OCI-LY1 (cell line): ENCODE results near the gene HBG2.

Experiments
- EZH2 ChIP-seq: fragments of 200-600 bp; sonication (generic), shearing (Covaris generic); IDR thresholded peaks from 2 replicates; pipeline ENCODE4 v1.8.0; 2017; ENCODE audit warnings: borderline replicate concordance, mixed run types, mild to moderate bottlenecking, antibody characterized with exemption, low read length, moderate library complexity, mixed read lengths
- TF ChIP-seq, protein P1 (sequence below): fragments of 200-600 bp; sonication (generic), shearing (Covaris generic); IDR thresholded peaks from 2 replicates; pipeline ENCODE4 v1.5.1; 2017; ENCODE audit warnings: mild to moderate bottlenecking, antibody characterized with exemption, low read length, moderate library complexity, mixed read lengths

DNA sequence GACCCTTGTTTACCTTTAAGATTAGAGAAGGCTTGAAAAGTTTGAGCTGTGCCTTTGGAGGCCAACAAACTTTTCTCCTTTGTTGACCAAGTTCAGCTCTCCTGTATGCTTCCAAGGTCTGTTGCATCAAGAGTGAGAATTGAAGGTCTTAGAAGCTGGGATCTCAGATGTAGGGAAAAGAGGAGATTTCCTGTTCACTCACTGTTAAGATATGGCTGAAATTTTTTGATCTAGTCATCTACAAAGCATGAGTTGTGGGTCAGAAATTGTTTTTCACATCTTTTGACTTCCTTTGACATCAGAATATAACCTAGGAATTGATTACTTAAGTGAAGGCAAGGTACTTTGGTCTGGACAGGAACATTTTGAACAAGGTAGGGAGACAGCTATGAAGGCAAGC lies 35.1 kb upstream of the HBG2 start:
- TF ChIP-seq, protein P1, sequence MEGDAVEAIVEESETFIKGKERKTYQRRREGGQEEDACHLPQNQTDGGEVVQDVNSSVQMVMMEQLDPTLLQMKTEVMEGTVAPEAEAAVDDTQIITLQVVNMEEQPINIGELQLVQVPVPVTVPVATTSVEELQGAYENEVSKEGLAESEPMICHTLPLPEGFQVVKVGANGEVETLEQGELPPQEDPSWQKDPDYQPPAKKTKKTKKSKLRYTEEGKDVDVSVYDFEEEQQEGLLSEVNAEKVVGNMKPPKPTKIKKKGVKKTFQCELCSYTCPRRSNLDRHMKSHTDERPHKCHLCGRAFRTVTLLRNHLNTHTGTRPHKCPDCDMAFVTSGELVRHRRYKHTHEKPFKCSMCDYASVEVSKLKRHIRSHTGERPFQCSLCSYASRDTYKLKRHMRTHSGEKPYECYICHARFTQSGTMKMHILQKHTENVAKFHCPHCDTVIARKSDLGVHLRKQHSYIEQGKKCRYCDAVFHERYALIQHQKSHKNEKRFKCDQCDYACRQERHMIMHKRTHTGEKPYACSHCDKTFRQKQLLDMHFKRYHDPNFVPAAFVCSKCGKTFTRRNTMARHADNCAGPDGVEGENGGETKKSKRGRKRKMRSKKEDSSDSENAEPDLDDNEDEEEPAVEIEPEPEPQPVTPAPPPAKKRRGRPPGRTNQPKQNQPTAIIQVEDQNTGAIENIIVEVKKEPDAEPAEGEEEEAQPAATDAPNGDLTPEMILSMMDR: no peak
- no peak for TF ChIP-seq EZH2
